K562 (cell line): ENCODE data around the gene ALG9. TPM values are rescaled to one million over a fixed set of nuclear protein-coding genes. Genes with fewer than 3 reads are reported as not detected.

Experiments
- CREB5 ChIP-seq: fragments of 250-450 bp; sonication (Bioruptor Pico); IDR thresholded peaks from 2 replicates; pipeline ENCODE4 v1.5.0; 2020; ENCODE audit warnings: mild to moderate bottlenecking
- KDM5B ChIP-seq: fragments of 200-600 bp; sonication (generic); IDR thresholded peaks from 2 replicates; pipeline ENCODE4 v1.6.1; 2012; ENCODE audit warnings: low read depth, mild to moderate bottlenecking, moderate library complexity, low read length, control low read depth, inconsistent platforms; ENCODE audit not compliant: insufficient replicate concordance
- PRMT5 ChIP-seq: sonication (generic); formaldehyde crosslinking; IDR thresholded peaks from 2 replicates; pipeline ENCODE4 v1.5.0; 2020; ENCODE audit warnings: missing genetic modification reagents
- REST ChIP-seq, 2 experiments: fragments of 450-650 bp; formaldehyde crosslinking in 1 of 2; IDR thresholded peaks; 2 replicates each; pipeline versions ENCODE4 v1.4.0 to v1.6.1; 2014 to 2020; ENCODE audit warnings: mild to moderate bottlenecking in 2 of 2, borderline replicate concordance in 1 of 2, low read depth in 1 of 2
- ZNF165 ChIP-seq: fragments of 250-450 bp; sonication (Bioruptor Pico); IDR thresholded peaks from 2 replicates; pipeline ENCODE4 v1.4.0; 2020; ENCODE audit warnings: borderline replicate concordance
- ZNF318 ChIP-seq, 2 experiments: fragments of 450-650 bp; IDR thresholded peaks; 2 replicates each; pipeline ENCODE4 v1.6.1; 2016; ENCODE audit warnings: mild to moderate bottlenecking in 2 of 2, borderline replicate concordance in 1 of 2, low read depth in 1 of 2, moderate library complexity in 1 of 2
- polyA plus RNA-seq, 8 experiments: library from polyadenylated mRNA; depleted of rRNA in 4 of 8; stranded (reverse) in 5 of 8; unstranded in 3 of 8; fragments of >200 nt; fragmentation: Nextera tagmentation in 2 of 8; fragmentation: Illumina TruSeq in 1 of 8; extraction: Ambion mirVana in 2 of 8; extraction: Trizol in 1 of 8; gene quantifications; 2 replicates each; pipeline versions ENCODE4 v1.2.1 to v1.2.3, GENCODE V29; 2011 to 2014; ENCODE audit warnings: inconsistent platforms in 1 of 8, missing spikeins in 1 of 8
- total RNA-seq, 7 experiments: library from RNA; depleted of rRNA in 6 of 7; stranded (reverse); fragments of >200 nt in 6 of 7; fragmentation: Illumina TruSeq in 2 of 7; extraction: Trizol in 2 of 7; gene quantifications; 2 replicates each; pipeline versions ENCODE4 v1.2.1 to v1.2.3, GENCODE V29; 2011 to 2021; ENCODE audit warnings: low replicate concordance in 1 of 7

Gene ALG9
- total and polyA plus RNA-seq, 9 of the 15 experiments (the other 6 are each of a cell fraction or from before 2014, with no cell fraction given), result 11.5 to 40.5 (median 24.9) TPM

- TF ChIP-seq KDM5B, result no peak
- TF ChIP-seq REST (IDR thresholded peaks at IDR 0.05; ENCODE audit: borderline replicate concordance), result peak; percentile 90
- TF ChIP-seq REST (CRISPR knock-in tag; IDR thresholded peaks at IDR 0.05; ENCODE audit: low read depth), result no peak
- no peak for TF ChIP-seq PRMT5
- TF ChIP-seq ZNF165 (CRISPR knock-in tag), result no peak
- no peak for TF ChIP-seq ZNF318 (IDR thresholded peaks at IDR 0.05; ENCODE audit: borderline replicate concordance in 1 of 2, low read depth in 1 of 2)
- no peak for TF ChIP-seq CREB5 (CRISPR knock-in tag)
These were observed 94.0 kb downstream of the ALG9 start (continued) for GRCh38 chr11:111777094-111778046.
